Measurements from ENCODE around the gene CD2BP2.

DNA sequence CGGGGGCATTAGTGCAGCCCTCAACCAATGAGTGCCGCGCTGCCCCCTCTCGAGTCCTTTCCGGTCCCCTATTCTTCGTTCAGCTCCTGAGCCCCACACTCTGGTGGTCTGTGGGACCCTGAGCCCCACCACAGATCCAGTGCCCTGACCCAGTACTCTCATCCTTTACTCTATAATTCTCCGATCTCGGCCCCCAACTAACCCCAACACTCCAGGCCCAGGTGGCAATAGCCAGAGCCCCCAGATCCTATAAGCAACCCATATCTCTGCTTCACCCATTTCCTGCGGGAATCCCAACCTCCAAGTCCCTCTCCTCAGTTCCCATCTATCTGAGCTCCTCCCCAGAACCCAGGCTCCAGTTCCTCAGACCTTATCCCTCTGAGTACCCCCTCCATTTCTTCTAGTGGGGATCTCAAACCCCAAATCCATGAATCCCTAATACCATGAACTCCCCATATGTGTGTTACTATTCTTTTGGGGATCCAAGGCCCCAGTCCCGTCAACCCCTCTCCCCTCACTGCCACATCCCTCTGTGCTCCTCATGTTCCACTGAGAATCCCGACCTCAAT is 16.2 kb upstream of the CD2BP2 start:
- TF ChIP-seq, protein P1, sequence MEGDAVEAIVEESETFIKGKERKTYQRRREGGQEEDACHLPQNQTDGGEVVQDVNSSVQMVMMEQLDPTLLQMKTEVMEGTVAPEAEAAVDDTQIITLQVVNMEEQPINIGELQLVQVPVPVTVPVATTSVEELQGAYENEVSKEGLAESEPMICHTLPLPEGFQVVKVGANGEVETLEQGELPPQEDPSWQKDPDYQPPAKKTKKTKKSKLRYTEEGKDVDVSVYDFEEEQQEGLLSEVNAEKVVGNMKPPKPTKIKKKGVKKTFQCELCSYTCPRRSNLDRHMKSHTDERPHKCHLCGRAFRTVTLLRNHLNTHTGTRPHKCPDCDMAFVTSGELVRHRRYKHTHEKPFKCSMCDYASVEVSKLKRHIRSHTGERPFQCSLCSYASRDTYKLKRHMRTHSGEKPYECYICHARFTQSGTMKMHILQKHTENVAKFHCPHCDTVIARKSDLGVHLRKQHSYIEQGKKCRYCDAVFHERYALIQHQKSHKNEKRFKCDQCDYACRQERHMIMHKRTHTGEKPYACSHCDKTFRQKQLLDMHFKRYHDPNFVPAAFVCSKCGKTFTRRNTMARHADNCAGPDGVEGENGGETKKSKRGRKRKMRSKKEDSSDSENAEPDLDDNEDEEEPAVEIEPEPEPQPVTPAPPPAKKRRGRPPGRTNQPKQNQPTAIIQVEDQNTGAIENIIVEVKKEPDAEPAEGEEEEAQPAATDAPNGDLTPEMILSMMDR (IDR thresholded peaks at IDR 0.05) = no peak
- no peak for TF ChIP-seq POLR2A (IDR thresholded peaks at IDR 0.05)

Data from testis (tissue), 2 donors.